Upper lobe of right lung (tissue), 1 donor: Measurements from ENCODE around the gene FBXO2. TPM values are rescaled to one million over a fixed set of nuclear protein-coding genes. Genes with fewer than 3 reads are reported as not detected.
"Not testable (repeated sequence)": the region's sequence is repeated elsewhere in the genome, so short reads cannot be mapped to it uniquely, and the experiment has no call there.

Experiments used
- ATAC-seq: fragments of 200-7000 bp; cut with Tn5 transposase; one replicate; pipeline ENCODE4 v1.9.1; 2020; ENCODE audit warnings: mild to moderate bottlenecking, moderate library complexity
- DNase-seq: peaks from one replicate; pipeline ENCODE4 v3.0.0-alpha.2; 2020
- H3K27ac ChIP-seq: fragments of 200-600 bp; one replicate; pipeline ENCODE4 v1.8.0; 2022
- H3K27me3 ChIP-seq: fragments of 200-600 bp; one replicate; pipeline ENCODE4 v1.8.0; 2022; ENCODE audit warnings: mild to moderate bottlenecking
- H3K36me3 ChIP-seq: fragments of 200-600 bp; one replicate; pipeline ENCODE4 v1.8.0; 2022
- H3K4me1 ChIP-seq: fragments of 200-600 bp; one replicate; pipeline ENCODE4 v1.8.0; 2022
- H3K4me3 ChIP-seq: fragments of 200-600 bp; one replicate; pipeline ENCODE4 v1.8.0; 2022; ENCODE audit warnings: mild to moderate bottlenecking
- H3K9me3 ChIP-seq: fragments of 200-600 bp; one replicate; pipeline ENCODE4 v1.8.0; 2022
- CTCF ChIP-seq: fragments of 200-600 bp; IDR thresholded peaks from one replicate; pipeline ENCODE4 v1.8.0; 2022; ENCODE audit warnings: antibody characterized with exemption
- intact Hi-C: fragments of 100-400 bp; cut with DNase I; formaldehyde crosslinking; loops from one replicate; pipeline ENCODE4 v1.11.0; 2022
- total RNA-seq: library from RNA; stranded (reverse); fragmentation: NEBNext Ultra II Directional; extraction: Animal tissue kit (Norgen Biotek cat#: 25700); gene quantifications from one replicate; pipeline ENCODE4 v1.2.1, GENCODE V29; 2021
- donor health status: DM: no; HTN: yes; CAD: no; lungs with severe emphysema.

FBXO2 gene
- total RNA-seq, 1 donor from 2014 or later, result 11.2 TPM

DNA sequence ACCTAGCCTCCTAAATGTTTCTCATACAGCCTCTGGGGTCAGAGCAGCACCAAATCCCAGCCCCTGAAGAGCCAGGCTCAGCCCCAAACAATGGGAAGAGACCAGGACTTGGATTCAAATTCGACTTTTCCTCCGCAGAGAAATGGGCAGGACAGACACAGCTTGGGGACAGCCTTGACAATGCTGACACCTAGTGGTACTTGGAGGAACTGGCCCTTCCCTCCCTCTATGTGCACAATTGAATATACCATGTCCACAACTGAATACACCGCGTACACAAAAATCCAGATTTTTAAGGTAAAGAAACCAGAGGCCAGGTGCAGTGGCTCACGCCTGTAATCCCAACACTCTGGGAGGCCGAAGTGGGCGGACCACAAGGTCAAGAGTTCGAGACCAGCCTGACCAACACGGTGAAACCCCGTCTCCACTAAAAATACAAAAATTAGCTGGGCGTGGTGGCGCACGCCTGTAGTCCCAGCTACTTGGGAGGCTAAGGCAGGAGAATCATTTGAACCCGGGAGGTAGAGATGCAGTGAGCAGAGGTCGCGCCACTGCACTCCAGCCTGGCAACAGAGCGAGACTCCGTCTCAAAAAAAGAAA lies 11.7 kb downstream of the FBXO2 start:
- H3K9me3 ChIP-seq, H3K36me3 ChIP-seq, DNase-seq, H3K4me3 ChIP-seq, H3K27me3 ChIP-seq, H3K4me1 ChIP-seq, H3K27ac ChIP-seq: not testable (repeated sequence)
- ATAC-seq, result peak; percentile 90
- intact Hi-C loops, result loop anchor here (10.0 kb wide), 2 partner anchors 168 to 398 kb away; partner anchors contain the start of gene DISP3
- peak; percentile 95 for TF ChIP-seq CTCF

GRCh38 chr1:11641776-11642305 lies 12.4 kb downstream of the FBXO2 start:
- Histone ChIP-seq H3K4me3 (no peak overlapping the region), H3K27me3 (peaks cover 8% of the 10 kb centered on the region), H3K27ac (no peak overlapping the region), H3K36me3 (no peaks in the 10 kb centered on the region), H3K4me1 (no peaks in the 10 kb centered on the region), H3K9me3 (no peaks in the 10 kb centered on the region)
- DNase-seq, result no peak
- no peak for ATAC-seq
- TF ChIP-seq CTCF, result no peak
- intact Hi-C loops, result loop anchor here (10.0 kb wide), 2 partner anchors 167 to 397 kb away; partner anchors contain the start of gene DISP3

DNA sequence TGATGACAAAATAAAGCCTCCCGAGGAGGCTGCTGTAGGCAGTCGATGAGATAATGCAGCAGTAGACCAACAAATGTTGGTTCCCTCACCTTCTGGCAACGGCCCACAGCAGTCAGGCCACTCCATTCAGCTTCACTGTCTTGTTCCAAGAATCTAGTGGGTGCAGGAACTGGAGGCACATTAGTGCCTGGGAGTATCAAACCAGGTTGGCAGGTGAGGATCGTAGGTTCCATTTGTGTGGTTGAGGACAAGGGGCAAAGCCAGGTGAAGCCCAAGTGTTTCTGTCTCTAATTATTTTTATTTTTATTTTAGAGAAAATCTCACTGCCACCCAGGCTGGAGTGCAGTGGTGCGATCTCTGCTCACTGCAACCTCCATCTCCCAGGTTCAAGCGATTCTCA lies 13.3 kb downstream of the FBXO2 start:
- no peaks in the 10 kb centered on the region for H3K36me3 ChIP-seq
- no peaks in the 10 kb centered on the region for H3K4me1 ChIP-seq
- H3K27me3 ChIP-seq, result peaks cover 8% of the 10 kb centered on the region
- intact Hi-C loops, result loop anchor here (10.0 kb wide), 2 partner anchors 166 to 396 kb away; partner anchors contain the start of gene DISP3
- DNase-seq (no peak), ATAC-seq (no peak)
- no peak overlapping the region for H3K27ac ChIP-seq
- no peak for TF ChIP-seq CTCF
- H3K4me3 ChIP-seq, result no peak overlapping the region
- H3K9me3 ChIP-seq, result no peaks in the 10 kb centered on the region

DNA sequence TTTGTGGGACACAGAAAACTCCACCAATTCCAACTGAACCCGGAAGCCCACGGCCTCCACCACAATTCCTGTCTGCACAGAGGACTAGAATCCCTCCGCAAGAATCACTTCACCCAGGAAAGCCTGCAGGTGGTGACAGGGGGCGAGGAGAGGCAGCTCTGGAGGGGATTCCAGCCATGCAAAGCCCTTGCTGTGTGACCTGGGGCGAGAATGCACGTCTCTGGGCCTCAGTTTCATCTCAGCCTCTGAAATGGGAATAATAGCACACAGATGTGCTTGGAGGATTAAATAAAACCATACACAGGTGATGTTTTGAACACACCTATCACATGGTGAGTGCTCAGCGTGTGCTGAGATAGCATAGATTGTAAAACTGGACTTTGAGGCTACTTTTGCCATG lies 14.1 kb downstream of the FBXO2 start:
- Histone ChIP-seq H3K4me3 (no peak overlapping the region), H3K27me3 (peaks cover 8% of the 10 kb centered on the region)
- no peak for TF ChIP-seq CTCF

DNA sequence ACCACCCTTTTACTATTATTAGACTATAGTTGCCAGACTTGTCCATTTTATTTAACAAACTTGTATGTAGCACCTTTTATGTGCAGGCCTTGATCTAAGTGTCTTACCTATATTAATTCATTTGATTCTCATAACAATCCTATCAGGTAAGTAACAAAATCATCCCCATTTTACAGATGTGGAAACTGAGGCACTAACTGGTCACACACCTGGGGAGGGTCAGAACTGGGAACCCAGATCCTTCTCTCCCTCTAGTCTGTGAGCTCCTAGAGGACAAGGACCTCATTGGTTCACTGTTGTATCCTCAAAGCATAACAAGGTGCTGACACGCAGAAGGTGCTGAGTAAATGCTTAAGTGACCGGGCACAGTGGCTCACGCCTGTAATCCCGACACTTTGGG lies 14.9 kb downstream of the FBXO2 start:
- Histone ChIP-seq H3K9me3 (no peaks in the 10 kb centered on the region), H3K36me3 (no peaks in the 10 kb centered on the region), H3K4me3 (no peak overlapping the region), H3K27me3 (peaks cover 8% of the 10 kb centered on the region), H3K27ac (no peak overlapping the region), H3K4me1 (no peaks in the 10 kb centered on the region)
- TF ChIP-seq CTCF, result no peak
- intact Hi-C loops, result no loop called here
- DNase-seq, result no peak
- ATAC-seq, result no peak

More for the DNA sequence above, 14.1 kb downstream of the FBXO2 start:
- ATAC-seq, result no peak
- DNase-seq, result no peak
- H3K4me1 ChIP-seq, result no peaks in the 10 kb centered on the region
- H3K9me3 ChIP-seq, result no peaks in the 10 kb centered on the region
- intact Hi-C loops, result loop anchor here (10.0 kb wide), 2 partner anchors 165 to 395 kb away; partner anchors contain the start of gene DISP3
- no peaks in the 10 kb centered on the region for H3K36me3 ChIP-seq
- H3K27ac ChIP-seq, result no peak overlapping the region
